NOMO-1 (cell line): ENCODE data around the gene MRPL49.
"Not testable (repeated sequence)": the region's sequence is repeated elsewhere in the genome, so short reads cannot be mapped to it uniquely, and the experiment has no call there.

Experiments used
- DNase-seq, 2 experiments: peaks; one replicate each; lab custom pipeline; 2025; ENCODE audit not compliant: unreplicated experiment in 2 of 2; lab: John Stamatoyannopoulos, UW

Gene MRPL49

DNA sequence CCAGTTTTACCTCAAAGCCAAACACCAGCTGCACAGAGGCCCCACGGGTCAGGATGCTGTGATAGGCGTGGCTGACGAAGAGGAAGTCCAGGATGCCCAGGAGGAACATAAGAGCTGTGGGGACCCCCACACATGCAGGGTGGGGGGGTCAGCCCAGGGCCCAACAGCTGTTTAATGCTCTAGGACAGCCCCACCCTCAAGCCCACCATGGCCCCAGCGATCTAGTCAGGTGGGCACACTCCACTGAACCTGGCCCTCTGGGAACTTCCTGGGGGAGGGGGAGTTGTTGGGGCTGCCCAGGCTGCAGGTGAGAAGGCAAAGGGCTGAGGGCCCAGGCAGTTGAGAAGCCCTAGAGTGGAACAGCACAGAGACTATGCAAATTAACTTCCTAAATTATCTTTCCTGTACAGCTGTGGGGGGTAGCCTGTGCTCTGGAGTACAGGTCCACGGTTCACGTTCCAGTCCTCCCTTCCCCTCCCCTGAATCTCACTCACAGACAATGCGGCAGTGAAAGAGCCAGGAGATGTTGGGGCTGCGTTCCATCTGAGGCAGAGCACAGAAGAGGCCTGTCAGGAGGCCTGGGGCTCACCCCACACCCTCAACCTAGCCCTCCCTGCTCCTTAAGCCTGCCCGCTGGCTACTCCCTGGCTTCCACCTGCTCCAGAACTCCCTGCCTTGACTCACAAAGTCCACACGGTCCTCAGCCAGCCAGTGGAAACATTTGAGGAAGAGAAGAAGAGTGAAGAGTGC is 10.3 kb downstream of the MRPL49 start:
- DNase-seq: no peak

DNA sequence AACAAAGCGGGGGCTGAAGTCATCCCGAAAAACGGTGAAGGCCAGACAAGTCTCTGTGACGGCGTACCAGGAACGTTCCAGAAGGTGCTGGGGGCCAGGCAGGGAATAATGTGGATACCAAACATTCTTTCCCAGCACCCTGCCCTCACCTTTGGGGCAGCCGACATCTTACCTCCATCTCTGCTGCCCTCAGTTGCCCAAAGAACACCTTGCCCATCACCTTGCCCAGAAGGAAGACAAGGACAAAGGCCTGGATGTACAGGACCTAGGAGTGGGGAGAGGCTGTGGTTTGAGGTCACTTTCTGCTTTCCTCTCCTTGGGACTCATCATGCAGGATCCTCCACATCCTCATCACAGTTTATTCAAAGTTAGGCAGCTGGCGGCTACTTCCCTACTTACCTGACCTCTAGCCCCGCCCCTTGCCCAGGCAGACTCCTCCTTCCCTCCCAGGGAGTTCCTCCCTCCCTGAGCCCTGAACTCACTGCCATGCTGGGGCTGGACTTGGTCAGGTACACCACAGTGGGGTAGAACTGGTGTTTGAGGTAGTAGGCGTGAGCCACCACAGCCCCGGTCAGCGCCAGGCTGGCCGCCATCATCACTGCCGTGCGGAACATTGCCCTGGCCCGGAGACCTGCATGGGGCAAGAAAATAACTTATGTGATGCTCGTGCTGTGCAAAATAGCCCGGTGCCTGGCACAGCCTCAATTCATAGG is 11.0 kb downstream of the MRPL49 start:
- DNase-seq: peak; percentile 61 to 69

DNA sequence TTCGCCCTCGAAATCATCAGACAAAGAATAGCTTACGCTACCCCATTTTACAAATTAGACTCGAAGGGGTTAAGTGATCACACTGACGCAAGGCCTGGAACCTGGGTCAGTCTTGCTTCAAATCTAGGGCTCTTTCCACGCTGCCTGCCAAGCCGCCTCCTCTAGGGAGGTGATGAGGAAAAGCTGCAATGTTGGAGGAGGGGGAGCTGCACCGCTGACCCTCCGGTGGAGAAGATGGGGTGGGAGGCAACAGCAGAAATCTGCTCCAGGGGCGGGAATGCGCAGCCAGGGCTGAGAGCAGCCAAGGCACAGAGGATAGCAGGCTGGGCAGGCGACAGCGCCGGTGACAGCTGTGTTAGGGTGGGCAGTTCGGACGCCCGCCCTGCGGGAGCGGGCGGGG is 11.6 kb downstream of the MRPL49 start:
- no peak for DNase-seq

DNA sequence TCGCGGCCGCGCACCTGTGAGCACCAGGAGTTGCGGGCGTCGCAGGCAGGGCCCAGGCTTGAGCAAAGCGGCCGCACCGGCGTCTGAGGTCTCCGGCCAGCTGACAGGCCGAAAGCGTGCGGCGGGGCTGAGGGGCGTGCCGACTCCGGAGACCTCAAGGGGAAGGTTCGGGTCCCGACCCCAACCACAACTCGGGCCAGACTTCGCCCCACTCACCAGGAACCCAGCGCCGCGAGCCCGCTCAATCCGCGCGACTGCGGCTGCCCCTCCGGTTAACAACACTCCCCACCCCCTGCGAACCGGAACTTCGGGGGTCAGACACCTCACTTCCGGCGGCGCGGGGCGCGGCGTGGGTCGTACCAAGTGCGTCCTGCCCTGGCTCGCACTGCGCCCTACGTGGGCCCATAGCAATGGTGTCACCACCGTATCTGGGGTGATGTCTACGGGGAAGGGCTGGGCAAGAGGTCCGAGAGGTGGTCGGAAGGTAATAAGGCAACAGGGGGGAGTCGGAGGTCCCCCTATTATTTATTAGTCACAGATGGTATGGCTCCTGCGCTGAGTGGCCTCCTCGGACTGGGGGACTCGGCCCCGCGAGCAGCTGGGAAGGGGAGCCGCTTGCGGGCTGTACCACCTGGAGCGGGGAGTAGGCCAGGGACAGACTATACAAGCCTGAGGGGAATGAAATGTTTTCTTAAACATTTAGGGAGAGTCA is 12.3 kb downstream of the MRPL49 start, which contains the start of gene SYVN1:
Gene SYVN1 (minus strand): TSS at position 280 of the 712 bp plus-strand sequence. CDS start 918 bp downstream, outside the sequence.
- DNase-seq: peak; percentile 80 to 89

DNA sequence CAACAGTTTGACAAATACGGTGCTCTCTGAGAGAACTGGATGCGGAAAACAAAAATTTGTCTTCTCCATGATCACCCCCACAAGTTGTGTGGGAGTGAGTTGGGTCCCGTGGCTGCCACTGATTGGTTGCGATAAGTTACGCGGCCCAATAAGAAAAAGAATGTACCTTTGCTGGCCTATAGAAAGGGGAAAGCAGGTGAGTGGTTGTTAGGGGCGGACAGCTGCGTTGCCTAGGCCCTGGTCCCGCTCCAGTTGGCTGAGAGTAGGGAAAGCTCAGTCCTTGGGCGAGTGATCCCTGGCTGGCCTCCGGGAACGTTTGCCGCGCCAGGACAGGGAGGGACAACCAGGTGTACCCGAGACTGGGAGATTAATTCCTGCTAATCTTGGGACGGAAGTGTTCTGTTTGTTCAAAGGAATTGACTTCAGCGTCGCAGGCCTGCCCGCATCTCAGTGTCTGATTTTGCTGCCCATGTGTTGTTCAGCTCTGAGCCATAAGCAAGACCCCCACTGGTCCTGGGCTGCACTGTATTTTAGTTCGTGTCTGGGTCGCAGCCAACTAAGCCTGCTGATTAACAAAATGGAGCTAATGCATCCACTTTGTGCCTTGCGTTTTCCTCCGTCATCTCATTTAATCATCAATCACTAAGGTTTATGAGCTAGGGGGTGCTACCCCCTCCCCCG is 13.0 kb downstream of the MRPL49 start:
- peak; percentile 93 to 98 for DNase-seq

DNA sequence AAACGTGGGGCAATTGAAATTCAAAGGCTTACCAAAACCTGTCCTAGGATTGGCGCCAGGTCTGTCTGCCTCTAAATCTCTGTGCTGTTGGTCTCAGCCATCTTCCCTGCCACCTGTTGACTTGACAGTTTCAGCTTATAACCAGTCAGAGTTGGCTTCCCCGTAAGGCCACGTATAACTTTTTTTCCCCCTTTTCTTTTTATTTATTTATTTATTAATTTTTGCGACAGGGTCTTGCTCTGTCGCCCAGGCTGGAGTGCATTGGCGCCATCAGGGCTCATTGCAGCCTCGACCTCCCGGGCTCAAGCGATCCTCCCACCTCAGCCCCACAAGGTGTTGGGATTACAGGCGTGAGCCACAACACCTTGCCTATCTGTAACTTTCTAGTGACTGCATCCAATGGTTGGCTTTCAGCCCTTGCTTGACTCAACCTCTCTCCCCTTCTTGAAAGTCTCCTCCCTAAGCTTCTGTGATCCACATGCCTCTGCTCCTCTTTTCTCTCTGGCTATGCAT is 13.6 kb downstream of the MRPL49 start:
- DNase-seq: no peak

DNA sequence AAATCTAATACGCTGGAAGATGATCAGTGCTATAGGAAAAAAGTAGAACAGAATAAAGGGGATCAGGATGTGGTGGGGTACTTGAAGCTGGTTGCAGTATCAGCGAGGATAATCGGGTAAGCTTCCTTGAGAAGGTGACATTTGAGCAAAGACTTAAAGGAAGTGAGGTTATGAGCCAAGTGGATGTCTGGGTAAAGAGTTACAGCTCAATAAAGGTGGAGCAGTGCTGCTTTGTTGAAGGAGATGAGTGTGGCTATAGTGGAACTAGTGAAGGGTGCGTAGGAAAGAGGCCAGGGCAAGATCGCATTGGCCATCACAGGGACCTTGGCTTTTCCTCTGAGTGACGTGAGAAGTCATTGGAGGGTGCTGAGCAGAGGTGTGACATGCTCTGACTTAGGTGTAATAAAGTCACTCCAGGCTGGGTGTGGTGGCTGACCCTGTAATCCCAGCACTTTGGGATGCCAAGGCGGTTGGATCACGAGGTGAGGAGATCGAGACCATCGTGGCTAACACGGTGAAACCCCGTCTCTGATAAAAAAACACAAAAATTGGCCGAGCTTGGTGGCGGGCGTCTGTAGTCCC is 14.5 kb downstream of the MRPL49 start:
- DNase-seq: no peak

DNA sequence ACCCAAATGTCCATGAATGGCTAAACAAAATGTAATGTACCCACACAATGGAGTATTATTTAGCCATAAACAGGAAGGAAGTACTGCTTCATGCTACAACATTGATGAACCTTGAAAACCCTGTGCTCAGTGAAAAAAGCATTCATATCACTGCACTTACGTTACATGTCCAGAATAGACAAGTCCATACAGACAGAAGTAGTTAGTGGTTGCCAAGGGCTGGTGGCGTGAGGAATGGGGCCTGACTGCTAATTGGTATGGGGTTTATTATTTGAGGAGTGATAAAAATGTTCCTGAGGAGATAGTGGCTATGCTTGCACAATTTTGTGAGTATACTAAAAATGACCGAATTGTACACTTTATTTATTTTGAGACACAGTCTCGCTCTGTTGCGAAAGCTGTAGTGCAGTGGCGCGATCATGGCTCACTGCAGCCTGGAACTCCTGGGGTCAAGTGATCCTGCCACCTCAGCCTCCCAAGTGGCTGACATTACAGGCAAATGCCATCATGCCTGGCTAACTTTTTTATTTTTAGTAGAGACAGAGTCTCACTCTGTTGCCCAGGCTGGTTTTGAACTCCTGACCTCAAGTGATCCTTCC is 19.9 kb downstream of the MRPL49 start:
- no peak for DNase-seq

DNA sequence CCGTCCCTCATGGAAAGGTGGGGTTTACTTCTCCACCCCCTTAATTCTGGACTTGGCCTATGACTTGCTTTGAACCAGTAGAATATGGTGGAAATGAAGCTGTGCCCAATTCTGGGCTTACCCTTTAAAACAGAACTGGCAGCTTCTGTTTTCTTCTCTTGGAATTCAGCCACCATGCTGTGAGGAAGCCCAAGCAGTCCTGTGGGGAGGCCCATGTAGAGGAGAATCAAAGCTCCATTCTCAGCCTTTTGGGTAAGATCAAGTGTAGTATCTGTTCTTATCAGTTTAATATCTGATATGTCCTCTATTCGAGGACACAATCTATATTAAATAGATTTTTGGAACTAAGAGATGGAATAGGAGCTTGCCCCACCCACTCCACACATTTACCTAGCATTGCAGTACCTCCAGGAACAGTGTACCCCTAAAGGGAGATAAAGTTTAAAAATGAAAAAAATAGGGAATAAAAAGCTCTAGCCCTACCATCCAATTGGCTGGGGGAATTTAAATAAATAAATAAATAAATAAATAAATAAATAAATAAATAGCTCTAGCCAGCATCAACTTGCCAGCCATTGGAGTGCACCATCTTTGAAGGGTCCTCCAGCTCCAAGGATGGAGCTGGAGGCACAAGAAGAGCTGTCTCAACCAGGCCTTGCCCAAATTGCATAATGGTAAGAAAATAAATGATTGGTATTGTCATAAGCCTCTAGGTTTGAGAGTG is 25.4 kb downstream of the MRPL49 start:
- no peak for DNase-seq

DNA sequence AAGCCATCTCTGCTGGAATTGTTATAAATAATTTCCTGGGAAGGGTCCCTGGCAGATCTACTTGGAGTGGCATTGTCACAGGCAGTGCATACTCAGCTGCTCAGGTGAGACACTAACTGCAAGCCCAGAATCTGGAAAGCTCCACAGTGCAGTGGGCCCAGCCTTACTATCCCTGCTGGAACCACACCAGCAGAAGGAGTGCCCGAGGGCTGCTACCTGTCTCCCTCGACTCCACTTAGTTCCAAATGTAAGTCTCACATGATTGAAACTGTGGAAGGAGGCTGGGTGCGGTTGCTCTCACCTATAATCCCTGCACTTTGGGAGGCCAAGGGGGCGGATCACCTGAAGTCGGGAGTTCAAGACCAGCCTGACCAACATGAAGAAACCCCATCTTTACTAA is 26.5 kb downstream of the MRPL49 start:
- no peak for DNase-seq

DNA sequence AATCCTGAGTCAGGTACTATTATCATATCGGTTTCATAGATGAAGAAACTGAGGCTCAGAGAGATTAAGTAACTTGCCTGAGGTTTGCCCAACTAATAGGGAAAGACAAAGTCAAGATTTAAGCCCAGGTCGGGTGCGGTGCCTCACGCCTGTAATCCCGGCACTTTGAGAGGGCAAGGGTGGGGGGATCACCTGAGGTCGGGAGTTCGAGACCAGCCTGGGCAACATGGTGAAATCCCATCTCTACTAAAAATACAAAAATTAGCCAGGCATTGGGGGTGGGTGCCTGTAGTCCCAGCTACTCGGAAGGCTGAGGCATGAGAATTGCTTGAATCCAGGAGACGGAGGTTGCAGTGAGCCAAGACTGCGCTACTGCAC is 28.0 kb downstream of the MRPL49 start:
- DNase-seq: not testable (repeated sequence)

DNA sequence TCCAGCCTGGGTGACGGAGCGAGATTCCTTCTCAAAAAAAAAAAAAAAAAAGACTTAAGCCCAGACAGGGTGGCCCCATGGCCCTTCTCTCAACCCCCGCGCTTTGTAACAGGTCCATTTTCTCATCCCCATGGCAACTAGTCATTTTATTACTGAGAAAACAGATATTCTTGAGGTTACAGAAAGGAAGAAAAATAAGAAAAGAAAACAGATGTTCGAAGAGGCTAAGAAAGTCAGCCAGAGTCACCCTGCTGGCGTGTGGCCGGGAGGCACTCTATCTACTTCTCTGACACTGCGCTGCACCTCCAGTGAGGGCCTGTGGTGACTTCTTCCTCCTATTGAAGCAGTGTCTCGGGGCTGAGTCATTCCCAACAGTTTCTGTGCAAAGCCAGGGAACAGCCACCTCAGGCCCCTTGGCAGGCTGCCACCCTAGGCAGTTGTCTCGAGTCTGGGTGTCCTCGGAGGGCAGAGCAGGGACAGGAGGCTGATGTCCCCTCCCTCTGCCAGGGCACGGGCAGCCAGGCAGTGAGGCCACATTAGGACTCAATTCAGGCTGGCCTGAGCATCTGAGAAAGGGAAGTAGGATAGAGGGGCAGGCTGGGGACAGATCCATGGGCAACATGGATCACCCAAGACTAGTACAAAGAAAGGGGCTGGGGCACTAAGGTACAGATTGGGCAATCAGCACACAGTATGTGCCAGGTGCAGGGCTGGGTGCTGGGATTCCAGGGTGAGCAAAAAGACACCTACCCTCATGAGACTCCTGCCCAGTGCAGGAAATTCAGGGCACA is 28.6 kb downstream of the MRPL49 start:
- DNase-seq: peak; percentile 74 to 84

DNA sequence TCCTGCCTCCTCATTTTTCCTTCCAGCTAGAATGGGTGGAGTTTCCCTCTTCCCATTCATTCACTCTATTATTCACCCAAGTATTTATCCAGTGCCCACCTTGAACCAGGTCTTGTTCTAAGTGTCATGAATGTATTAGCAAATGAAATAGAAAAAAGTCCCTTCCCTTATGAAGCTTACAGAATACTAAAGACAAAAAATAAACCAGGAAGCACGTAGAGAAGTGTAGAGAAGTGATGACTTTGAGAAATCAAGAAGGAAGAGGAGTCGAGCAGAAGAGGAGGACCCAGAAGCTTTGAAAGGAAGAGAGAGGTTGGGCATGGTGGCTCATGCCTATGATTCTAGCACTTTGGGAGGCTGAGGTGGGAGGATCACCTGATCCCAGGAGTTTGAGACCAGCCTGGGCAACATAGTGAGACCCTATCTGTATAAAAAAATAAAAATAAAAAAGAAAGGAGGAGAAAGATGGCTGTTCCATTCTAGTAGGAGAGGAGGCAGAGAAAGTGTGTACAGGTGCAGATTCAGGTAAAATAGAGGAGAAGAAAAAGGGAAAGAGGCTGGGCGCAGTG is 29.3 kb downstream of the MRPL49 start:
- DNase-seq: peak in 1 of 2 experiments; percentile 47

DNA sequence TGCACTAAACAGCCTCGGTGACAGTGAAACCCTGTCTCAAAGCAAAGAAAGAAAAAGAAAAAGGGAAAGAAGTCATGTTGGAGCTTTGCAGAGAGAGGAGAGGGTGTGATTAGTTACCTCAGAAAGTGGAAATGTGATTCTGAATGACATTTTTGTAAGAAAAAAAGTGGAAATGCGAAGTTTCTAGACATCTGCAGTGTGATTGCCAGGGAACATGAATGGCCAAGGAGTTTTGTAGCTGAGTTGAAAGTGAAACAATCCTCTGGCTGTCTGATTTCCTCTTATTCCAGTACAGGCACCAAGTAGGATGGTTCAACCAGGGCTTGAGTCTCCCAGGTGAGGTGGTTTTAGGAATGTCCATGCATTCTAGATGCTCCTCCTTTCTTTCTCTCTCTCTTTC is 30.0 kb downstream of the MRPL49 start:
- DNase-seq: peak in 1 of 2 experiments; percentile 52

DNA sequence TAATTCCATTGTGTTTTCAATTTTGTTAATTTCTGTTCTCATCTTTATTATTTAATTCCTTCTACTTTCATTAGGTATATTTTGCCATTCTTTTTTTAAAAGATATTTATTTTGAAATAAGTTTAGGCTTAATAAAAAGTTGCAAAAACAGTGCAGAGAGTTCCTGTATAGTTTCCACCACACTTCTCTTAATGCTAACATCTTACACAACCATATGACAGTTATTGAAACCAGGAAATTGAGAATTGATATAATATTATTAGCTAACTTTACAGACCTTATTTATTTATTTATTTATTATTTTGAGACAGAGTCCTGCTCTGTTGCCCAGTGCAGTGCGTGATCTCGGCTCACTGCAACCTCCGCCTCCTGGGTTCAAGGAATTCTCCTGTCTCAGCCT is 34.1 kb downstream of the MRPL49 start:
- DNase-seq: peak in 1 of 2 experiments; percentile 11

DNA sequence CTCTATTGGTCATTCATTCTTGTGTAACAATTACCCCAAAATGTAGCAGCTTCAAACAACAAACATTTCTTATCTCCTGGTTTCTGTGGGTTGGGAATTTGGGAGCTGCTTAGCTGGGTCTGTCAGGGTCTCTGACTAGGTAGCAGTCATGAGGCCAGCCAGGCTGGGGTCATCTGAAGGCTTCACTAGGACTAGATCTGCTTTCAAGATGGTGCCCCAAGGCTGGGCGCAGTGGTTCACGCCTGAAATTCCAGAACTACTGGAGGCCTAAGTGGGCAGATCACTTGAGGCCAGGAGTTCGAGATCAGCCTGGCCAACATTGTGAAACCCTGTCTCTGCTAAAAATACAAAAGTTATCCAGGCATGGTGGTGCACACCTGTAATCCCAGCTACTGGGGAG is 34.8 kb downstream of the MRPL49 start:
- DNase-seq: no peak

DNA sequence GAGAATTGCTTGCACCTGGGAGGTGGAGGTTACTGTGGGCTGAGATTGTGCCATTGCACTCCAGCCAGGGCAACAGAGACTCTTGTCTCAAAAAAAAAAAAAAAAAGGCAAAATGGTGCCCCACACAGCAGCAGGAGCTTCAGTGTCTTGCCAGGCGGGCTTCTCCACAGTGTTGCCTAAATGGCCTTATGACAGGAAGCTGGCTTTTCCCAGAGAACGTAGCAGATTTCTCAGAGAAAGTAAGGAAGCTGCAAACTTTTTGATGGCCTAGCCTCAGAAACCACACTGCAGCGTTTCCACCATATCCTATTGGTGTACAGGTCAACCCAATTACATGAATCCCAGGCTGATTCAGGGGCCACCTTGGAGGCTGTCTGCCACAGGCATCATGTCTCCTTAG is 35.2 kb downstream of the MRPL49 start:
- DNase-seq: no peak

DNA sequence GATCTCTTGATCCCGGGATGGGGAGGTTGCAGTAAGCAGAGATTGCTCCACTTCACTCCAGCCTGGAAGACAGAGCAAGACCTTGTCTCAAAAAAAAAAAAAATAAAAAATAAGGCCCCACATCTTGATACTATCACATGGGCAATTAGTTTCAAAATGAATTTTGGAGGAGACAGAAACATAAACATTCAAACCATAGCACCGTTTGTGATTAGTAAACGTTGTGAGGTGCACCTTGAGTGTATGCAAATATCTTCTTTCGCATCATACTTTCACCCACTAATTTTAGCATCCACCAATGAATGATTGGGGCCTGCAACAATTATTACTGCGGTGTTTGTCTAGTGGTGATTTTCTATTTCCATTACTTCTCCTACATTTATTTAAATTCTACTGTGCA is 36.9 kb downstream of the MRPL49 start:
- no peak for DNase-seq
